Kidney (tissue), 14 donors: ENCODE measurements around the gene BORA. TPM values are rescaled to one million over a fixed set of nuclear protein-coding genes. Genes with fewer than 3 reads are reported as not detected.

ENCODE experiments used
- DNase-seq, 5 donors: peaks; one replicate each; pipeline ENCODE4 v3.0.0-alpha.2; 2013 to 2020
- FAIRE-seq: peaks from 2 replicates; lab custom pipeline; 2012; peaks lifted over from hg19 to GRCh38; lab: Jason Lieb, UNC
- H3K27ac ChIP-seq, 2 donors: one replicate each; pipeline ENCODE4 v1.7.0; 2013; ENCODE audit warnings: low read depth in 2 of 2, low read length in 2 of 2, inconsistent platforms in 1 of 2
- H3K27me3 ChIP-seq: one replicate; pipeline ENCODE4 v1.7.1; 2013; ENCODE audit warnings: low read length, inconsistent platforms; ENCODE audit not compliant: control insufficient read depth, insufficient read depth
- H3K36me3 ChIP-seq, 3 donors: one replicate each; pipeline versions ENCODE4 v1.7.0 to v1.7.1; 2013; ENCODE audit warnings: low read length in 3 of 3, control low read depth in 1 of 3, inconsistent platforms in 1 of 3; ENCODE audit not compliant: insufficient read depth in 3 of 3, control insufficient read depth in 2 of 3
- H3K4me1 ChIP-seq, 3 donors: one replicate each; pipeline versions ENCODE4 v1.7.0 to v1.7.1; 2013; ENCODE audit warnings: low read length in 3 of 3, inconsistent platforms in 1 of 3, low read depth in 1 of 3; ENCODE audit not compliant: control insufficient read depth in 2 of 3, insufficient read depth in 2 of 3
- H3K4me3 ChIP-seq, 3 donors: one replicate each; pipeline versions ENCODE4 v1.7.0 to v1.8.1; 2013; ENCODE audit warnings: low read length in 3 of 3, control low read depth in 1 of 3, inconsistent platforms in 1 of 3
- H3K9ac ChIP-seq, 3 donors: one replicate each; pipeline versions ENCODE4 v1.7.0 to v1.7.1; 2013; ENCODE audit warnings: low read length in 3 of 3, control low read depth in 1 of 3, inconsistent platforms in 1 of 3
- H3K9me3 ChIP-seq, 3 donors: one replicate each; pipeline versions ENCODE4 v1.7.0 to v1.7.1; 2013; ENCODE audit warnings: low read length in 3 of 3, control low read depth in 1 of 3, inconsistent platforms in 1 of 3; ENCODE audit not compliant: control insufficient read depth in 2 of 3, insufficient read depth in 1 of 3
- CTCF ChIP-seq: IDR thresholded peaks from 3 replicates; pipeline ENCODE4 v1.5.1; 2012; ENCODE audit warnings: mild to moderate bottlenecking, moderate library complexity, borderline replicate concordance; ENCODE audit not compliant: insufficient read depth; ENCODE audit errors: extremely low read depth
- intact Hi-C: fragments of 100-400 bp; cut with DNase I; formaldehyde crosslinking; loops from one replicate; pipeline ENCODE4 v1.11.1; 2022
- polyA plus RNA-seq: library from polyadenylated mRNA; stranded (reverse); fragments of 350-450 nt; fragmentation: Illumina TruSeq; extraction: RNeasy Lipid Tissue Mini Kit (QIAGEN cat#74804); gene quantifications from one replicate; pipeline ENCODE4 v1.2.3, GENCODE V29; 2014; ENCODE audit warnings: low read depth, low replicate concordance; ENCODE audit not compliant: insufficient read depth
- total RNA-seq: library from RNA; stranded (reverse); fragmentation: NEBNext Ultra II Directional; extraction: Animal tissue kit (Norgen Biotek cat#: 25700); gene quantifications from one replicate; pipeline ENCODE4 v1.2.1, GENCODE V29; 2021
- donor health status: control.
- donor health status: control.
- donor health status: control.
- donor health status: control.
- donor health status: control.
- donor health status: DM: yes; HTN: yes; CAD: no.
- donor health status: Normal renal cell carcinoma (clear cell type).

BORA gene
- total and polyA plus RNA-seq, 2 donors from 2014 or later = 1.0 to 3.4 TPM

- TF ChIP-seq CTCF = no peak
- H3K27ac ChIP-seq = no peak overlapping the region
- DNase-seq (no peak), FAIRE-seq (no peak)
- no peak overlapping the region for H3K9ac ChIP-seq
- intact Hi-C loops = no loop called here
- no peaks in the 10 kb centered on the region for H3K27me3 ChIP-seq
- no peaks in the 10 kb centered on the region for H3K4me1 ChIP-seq
- peaks cover 3 to 16% (median 13%) of the 10 kb centered on the region in 3 donors for H3K36me3 ChIP-seq
- no peak overlapping the region for H3K4me3 ChIP-seq
- no peaks in the 10 kb centered on the region for H3K9me3 ChIP-seq
Measured at GRCh38 chr13:72792640-72793039, 64.9 kb downstream of the BORA start.

- DNase-seq = no peak
- peaks cover 3 to 18% (median 16%) of the 10 kb centered on the region in 3 donors for H3K36me3 ChIP-seq
- FAIRE-seq = no peak
- TF ChIP-seq CTCF = no peak
- no peak overlapping the region for H3K27ac ChIP-seq
- intact Hi-C loops = no loop called here
- H3K4me1 ChIP-seq = no peaks in the 10 kb centered on the region
- no peak overlapping the region for H3K9ac ChIP-seq
- no peaks in the 10 kb centered on the region for H3K27me3 ChIP-seq
- H3K9me3 ChIP-seq = no peaks in the 10 kb centered on the region
- no peak overlapping the region for H3K4me3 ChIP-seq
Measured at GRCh38 chr13:72798817-72799216, 71.1 kb downstream of the BORA start.

DNA sequence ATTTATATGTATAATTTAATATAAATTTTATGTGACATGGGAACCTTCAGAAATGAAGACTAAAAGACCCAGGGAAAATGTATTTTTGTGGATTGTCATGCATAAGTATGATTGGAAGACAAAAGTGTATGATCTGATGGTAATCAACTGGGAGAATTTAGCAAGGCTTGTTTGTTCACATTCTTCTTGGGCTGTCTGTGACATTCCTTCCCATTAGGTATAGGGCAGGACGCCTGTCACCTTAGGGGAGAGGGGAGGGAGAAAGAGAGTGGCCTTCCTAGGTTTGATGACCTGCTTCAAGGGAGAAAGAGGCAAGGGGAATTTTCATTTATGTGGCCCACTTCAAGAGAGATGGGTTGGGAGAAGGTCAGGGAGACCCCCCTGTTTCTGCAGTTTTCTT lies 76.6 kb downstream of the BORA start:
- intact Hi-C loops = no loop called here
- no peak overlapping the region for H3K27ac ChIP-seq
- no peak for TF ChIP-seq CTCF
- H3K27me3 ChIP-seq = no peaks in the 10 kb centered on the region
- no peak overlapping the region for H3K9ac ChIP-seq
- peaks cover 0 to 4% (median 3%) of the 10 kb centered on the region in 3 donors for H3K36me3 ChIP-seq
- FAIRE-seq = no peak
- H3K4me1 ChIP-seq = no peaks in the 10 kb centered on the region
- H3K4me3 ChIP-seq = no peak overlapping the region
- DNase-seq = no peak
- no peaks in the 10 kb centered on the region for H3K9me3 ChIP-seq

Other genes starting within 250 kb of the BORA start
- 6.5 TPM for gene MZT1, start 294 bp upstream of the BORA start, total RNA-seq
- gene MZT1, start 294 bp upstream of the BORA start, polyA plus RNA-seq = 6.8 TPM
- gene DIS3, start 54.0 kb downstream of the BORA start, total RNA-seq = 29.8 TPM
- gene DIS3, start 54.0 kb downstream of the BORA start, polyA plus RNA-seq = 7.5 TPM
- 30.5 TPM for gene PIBF1, start 54.2 kb downstream of the BORA start, total RNA-seq
- 17.6 TPM for gene PIBF1, start 54.2 kb downstream of the BORA start, polyA plus RNA-seq